GM19025 (cell line): ENCODE data around the gene NUTF2.
A peak's percentile ranks its signal among the peaks of the same experiment; 100 is the strongest.
"Not testable (repeated sequence)": the region's sequence is repeated elsewhere in the genome, so short reads cannot be mapped to it uniquely, and the experiment has no call there.

Experiments
- ATAC-seq: cut with Tn5 transposase; IDR thresholded peaks from one replicate; pipeline ENCODE4 v1.9.1; 2021; ENCODE audit warnings: mild to moderate bottlenecking, low read depth, moderate library complexity; ENCODE audit not compliant: unreplicated experiment

Gene NUTF2

GRCh38 chr16:67862623-67863583 lies 16.2 kb downstream of the NUTF2 start:
- no peak for ATAC-seq

- ATAC-seq: not testable (repeated sequence)
These were observed 17.3 kb downstream of the NUTF2 start for GRCh38 chr16:67864044-67864443.

GRCh38 chr16:67864594-67864993 lies 17.9 kb downstream of the NUTF2 start:
- ATAC-seq: no peak

GRCh38 chr16:67865318-67865717 lies 18.6 kb downstream of the NUTF2 start:
- no peak for ATAC-seq

- no peak for ATAC-seq
These were observed 21.6 kb downstream of the NUTF2 start for GRCh38 chr16:67868290-67868689.

GRCh38 chr16:67869653-67870052 lies 22.9 kb downstream of the NUTF2 start:
- no peak for ATAC-seq

- ATAC-seq: no peak
These were observed 24.5 kb downstream of the NUTF2 start for GRCh38 chr16:67871256-67871655.

- ATAC-seq: no peak
These were observed 25.4 kb downstream of the NUTF2 start for GRCh38 chr16:67872131-67872630.

GRCh38 chr16:67872631-67873434 lies 26.1 kb downstream of the NUTF2 start, which contains the start of gene EDC4:
TSS of gene EDC4 (plus strand) at chr16:67873052. CDS start at chr16:67873262, 210 bp downstream.
- peak; percentile 79 for ATAC-seq

GRCh38 chr16:67873435-67874370 lies 27.0 kb downstream of the NUTF2 start:
- no peak for ATAC-seq

GRCh38 chr16:67874372-67874771 lies 27.6 kb downstream of the NUTF2 start:
- no peak for ATAC-seq

- ATAC-seq: no peak
These were observed 30.3 kb downstream of the NUTF2 start for GRCh38 chr16:67877064-67877463.

GRCh38 chr16:67878232-67878631 lies 31.5 kb downstream of the NUTF2 start:
- no peak for ATAC-seq

- ATAC-seq: no peak
These were observed 32.1 kb downstream of the NUTF2 start for GRCh38 chr16:67878846-67879245.

- ATAC-seq: no peak
These were observed 32.7 kb downstream of the NUTF2 start for GRCh38 chr16:67879462-67879861.

- no peak for ATAC-seq
These were observed 33.2 kb downstream of the NUTF2 start for GRCh38 chr16:67879936-67880335.

- no peak for ATAC-seq
These were observed 33.9 kb downstream of the NUTF2 start for GRCh38 chr16:67880584-67880983.

GRCh38 chr16:67881621-67882161 lies 35.0 kb downstream of the NUTF2 start:
- ATAC-seq: no peak

GRCh38 chr16:67882374-67883145 lies 35.8 kb downstream of the NUTF2 start:
- no peak for ATAC-seq
